Right atrium auricular region (tissue), 2 donors: ENCODE measurements around the gene PLEKHB2. TPM values are rescaled to one million over a fixed set of nuclear protein-coding genes. Genes with fewer than 3 reads are reported as not detected.
A peak's percentile ranks its signal among the peaks of the same experiment; 100 is the strongest.

Experiments
- DNase-seq: peaks from one replicate; pipeline ENCODE4 v3.0.0-alpha.2; 2019; ENCODE audit warnings: low spot score
- H3K27ac ChIP-seq, 2 donors: fragments of 200-600 bp; sonication (generic); 1 replicate in 1 of 2; 2 replicates in 1 of 2; pipeline ENCODE4 v1.5.1; 2016 to 2019
- H3K27me3 ChIP-seq, 2 donors: fragments of 200-600 bp; sonication (generic); one replicate each; pipeline versions ENCODE4 v1.5.1 to v1.6.0; 2017 to 2019
- H3K36me3 ChIP-seq: fragments of 200-600 bp; sonication (generic); one replicate; pipeline ENCODE4 v1.5.1; 2016
- H3K4me1 ChIP-seq, 2 donors: fragments of 200-600 bp; sonication (generic); one replicate each; pipeline versions ENCODE4 v1.5.1 to v1.6.0; 2017 to 2019
- H3K4me3 ChIP-seq, 2 donors: fragments of 200-600 bp; sonication (generic); 1 replicate in 1 of 2; 2 replicates in 1 of 2; pipeline ENCODE4 v1.5.1; 2017 to 2019; ENCODE audit warnings: mild to moderate bottlenecking in 1 of 2, moderate library complexity in 1 of 2
- H3K9me3 ChIP-seq, 2 donors: fragments of 200-600 bp; sonication (generic); one replicate each; pipeline ENCODE4 v1.5.1; 2019
- total RNA-seq, 2 donors: library from RNA; depleted of rRNA; stranded (reverse); fragments of >200 nt; gene quantifications; one replicate each; pipeline ENCODE4 v1.1.0, GENCODE V29; 2016
- TF ChIP-seq, protein P1 (sequence below), 2 donors: fragments of 200-600 bp; sonication (generic); IDR thresholded peaks; one replicate each; pipeline ENCODE4 v1.5.1; 2019; ENCODE audit warnings: antibody characterized with exemption in 2 of 2

Gene PLEKHB2
- total RNA-seq, 2 donors from 2014 or later: 40.5 to 44.8 TPM

GRCh38 chr2:131093006-131093695, 12.0 kb upstream of the PLEKHB2 start, which contains the start of gene FAM168B:
Gene FAM168B (minus strand): TSS chr2:131093460. CDS start chr2:131082646, 10,814 bp downstream.
- H3K4me1 ChIP-seq: peaks cover 0 to 20% of the 10 kb centered on the region in 2 donors
- peaks cover 11% of the 10 kb centered on the region for H3K36me3 ChIP-seq
- no peaks in the 10 kb centered on the region for H3K9me3 ChIP-seq
- DNase-seq: peak; percentile 88
- no peaks in the 10 kb centered on the region for H3K27me3 ChIP-seq
- H3K4me3 ChIP-seq: peak within 1 kb of the TSS; percentile 65 to 71
- TF ChIP-seq, protein P1, sequence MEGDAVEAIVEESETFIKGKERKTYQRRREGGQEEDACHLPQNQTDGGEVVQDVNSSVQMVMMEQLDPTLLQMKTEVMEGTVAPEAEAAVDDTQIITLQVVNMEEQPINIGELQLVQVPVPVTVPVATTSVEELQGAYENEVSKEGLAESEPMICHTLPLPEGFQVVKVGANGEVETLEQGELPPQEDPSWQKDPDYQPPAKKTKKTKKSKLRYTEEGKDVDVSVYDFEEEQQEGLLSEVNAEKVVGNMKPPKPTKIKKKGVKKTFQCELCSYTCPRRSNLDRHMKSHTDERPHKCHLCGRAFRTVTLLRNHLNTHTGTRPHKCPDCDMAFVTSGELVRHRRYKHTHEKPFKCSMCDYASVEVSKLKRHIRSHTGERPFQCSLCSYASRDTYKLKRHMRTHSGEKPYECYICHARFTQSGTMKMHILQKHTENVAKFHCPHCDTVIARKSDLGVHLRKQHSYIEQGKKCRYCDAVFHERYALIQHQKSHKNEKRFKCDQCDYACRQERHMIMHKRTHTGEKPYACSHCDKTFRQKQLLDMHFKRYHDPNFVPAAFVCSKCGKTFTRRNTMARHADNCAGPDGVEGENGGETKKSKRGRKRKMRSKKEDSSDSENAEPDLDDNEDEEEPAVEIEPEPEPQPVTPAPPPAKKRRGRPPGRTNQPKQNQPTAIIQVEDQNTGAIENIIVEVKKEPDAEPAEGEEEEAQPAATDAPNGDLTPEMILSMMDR (IDR thresholded peaks at IDR 0.05): peak in 1 of 2 donors; percentile 20
- H3K27ac ChIP-seq: peak within 1 kb of the TSS; percentile 91 to 93

DNA sequence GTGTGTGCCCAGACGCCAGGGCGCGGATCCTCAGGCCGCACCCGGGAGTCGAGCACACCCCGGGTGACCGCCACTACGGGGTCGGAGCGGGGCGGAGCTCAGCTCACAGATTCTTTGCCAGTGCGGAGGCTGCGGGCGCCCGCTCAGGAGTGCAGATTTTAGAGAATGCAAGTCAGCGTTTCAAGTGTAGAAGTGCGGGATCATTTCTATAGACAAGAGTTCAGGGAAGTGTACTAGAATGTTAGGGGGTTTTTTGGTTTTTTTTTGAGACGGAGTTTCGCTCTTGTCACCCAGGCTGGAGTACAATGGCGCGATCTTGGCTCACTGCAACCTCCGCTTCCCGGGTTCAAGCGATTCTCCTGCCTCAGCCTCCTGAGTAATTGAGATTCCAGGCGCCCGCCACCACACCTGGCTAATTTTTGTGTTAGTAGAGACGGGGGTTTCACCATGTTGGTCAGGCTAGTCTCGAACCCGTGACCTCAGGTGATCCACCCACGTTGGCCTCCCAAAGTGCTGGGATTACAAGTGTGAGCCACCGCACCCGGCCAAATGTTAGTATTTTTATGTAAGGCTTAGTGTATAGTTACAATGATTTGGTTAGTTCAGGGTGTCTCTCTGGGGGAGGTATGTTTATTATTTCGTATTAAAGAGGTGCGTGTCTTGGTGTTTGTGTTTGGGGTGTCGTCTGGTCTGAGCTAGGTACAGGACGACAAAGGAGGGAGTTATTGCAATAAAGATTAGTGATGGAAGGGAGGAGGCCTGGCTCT, 11.3 kb upstream of the PLEKHB2 start:
- no peak for DNase-seq
- TF ChIP-seq, protein P1 (IDR thresholded peaks at IDR 0.05): peak in 1 of 2 donors; percentile 1
- Histone ChIP-seq H3K27ac (peak overlapping the region; percentile 91 to 93), H3K27me3 (no peaks in the 10 kb centered on the region), H3K9me3 (no peaks in the 10 kb centered on the region), H3K36me3 (peaks cover 10% of the 10 kb centered on the region), H3K4me3 (peak overlapping the region; percentile 65 to 71), H3K4me1 (peaks cover 0 to 20% of the 10 kb centered on the region in 2 donors)

DNA sequence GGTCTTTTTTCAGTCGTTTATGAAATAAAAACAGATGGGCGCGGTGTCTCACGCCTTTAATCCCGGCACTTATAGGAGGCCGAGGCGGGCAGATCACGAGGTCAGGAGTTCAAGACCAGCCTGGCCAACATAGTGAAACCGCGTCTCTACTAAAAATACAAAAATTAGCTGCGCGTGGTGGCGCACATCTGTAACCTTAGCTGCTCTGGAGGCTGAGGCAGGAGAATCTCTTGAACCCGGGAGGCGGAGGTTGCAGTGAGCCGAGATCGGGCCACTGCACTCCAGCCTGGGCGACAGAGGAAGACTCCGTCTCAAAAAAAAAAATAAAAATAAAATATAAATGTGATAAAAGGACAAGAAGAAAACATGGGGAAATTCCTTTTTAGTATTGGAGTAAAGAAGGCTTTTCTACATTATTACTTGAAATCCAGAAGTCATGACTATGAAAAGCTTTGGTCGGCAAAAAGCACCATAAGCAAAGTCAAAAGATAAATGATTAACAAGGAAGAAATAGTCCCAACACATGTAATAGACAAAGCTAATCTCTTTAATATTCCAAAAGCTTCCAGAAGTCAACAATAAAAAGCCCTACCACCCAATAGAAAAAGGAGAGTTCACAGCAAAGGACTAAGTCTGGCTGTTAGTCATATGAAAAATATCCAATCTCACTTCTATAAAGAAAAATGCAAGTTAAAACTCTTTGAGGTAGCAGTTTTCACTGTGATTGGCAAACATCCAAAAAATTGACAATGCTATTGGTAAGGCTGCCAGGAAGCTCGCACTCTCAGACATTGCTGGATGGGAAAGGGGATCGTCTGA, 10.5 kb upstream of the PLEKHB2 start:
- DNase-seq: no peak
- peak overlapping the region in 1 of 2 donors; percentile 71 for H3K4me3 ChIP-seq

GRCh38 chr2:131103165-131103564, 2.0 kb upstream of the PLEKHB2 start:
- no peaks in the 10 kb centered on the region for H3K27me3 ChIP-seq
- TF ChIP-seq, protein P1 (IDR thresholded peaks at IDR 0.05): no peak
- H3K9me3 ChIP-seq: no peaks in the 10 kb centered on the region
- H3K36me3 ChIP-seq: no peaks in the 10 kb centered on the region
- no peak overlapping the region for H3K4me3 ChIP-seq
- peaks cover 0 to 24% of the 10 kb centered on the region in 2 donors for H3K4me1 ChIP-seq
- no peak for DNase-seq
- no peak overlapping the region for H3K27ac ChIP-seq

More for the DNA sequence above, 10.5 kb upstream of the PLEKHB2 start:
- TF ChIP-seq, protein P1 (IDR thresholded peaks at IDR 0.05): no peak
- H3K27ac ChIP-seq: no peak overlapping the region
- H3K4me1 ChIP-seq: peaks cover 0 to 20% of the 10 kb centered on the region in 2 donors
- H3K36me3 ChIP-seq: peaks cover 10% of the 10 kb centered on the region
- no peaks in the 10 kb centered on the region for H3K9me3 ChIP-seq
- no peaks in the 10 kb centered on the region for H3K27me3 ChIP-seq

- Histone ChIP-seq H3K27ac (peak overlapping the region; percentile 94 to 95), H3K9me3 (no peaks in the 10 kb centered on the region), H3K4me3 (peak overlapping the region; percentile 75 to 91), H3K27me3 (no peaks in the 10 kb centered on the region), H3K36me3 (no peaks in the 10 kb centered on the region), H3K4me1 (peaks cover 0 to 24% of the 10 kb centered on the region in 2 donors)
- peak; percentile 79 for DNase-seq
- TF ChIP-seq, protein P1 (IDR thresholded peaks at IDR 0.05): no peak
Observed at GRCh38 chr2:131104487-131105155, 515 bp upstream of the PLEKHB2 start.
